GM18502 (cell line): ENCODE measurements around the gene PPP4R4.

Source experiments
- ATAC-seq: cut with Tn5 transposase; IDR thresholded peaks from one replicate; pipeline ENCODE4 v1.9.1; 2021; ENCODE audit warnings: mild to moderate bottlenecking; ENCODE audit not compliant: unreplicated experiment, poor library complexity

Gene PPP4R4, protein sequence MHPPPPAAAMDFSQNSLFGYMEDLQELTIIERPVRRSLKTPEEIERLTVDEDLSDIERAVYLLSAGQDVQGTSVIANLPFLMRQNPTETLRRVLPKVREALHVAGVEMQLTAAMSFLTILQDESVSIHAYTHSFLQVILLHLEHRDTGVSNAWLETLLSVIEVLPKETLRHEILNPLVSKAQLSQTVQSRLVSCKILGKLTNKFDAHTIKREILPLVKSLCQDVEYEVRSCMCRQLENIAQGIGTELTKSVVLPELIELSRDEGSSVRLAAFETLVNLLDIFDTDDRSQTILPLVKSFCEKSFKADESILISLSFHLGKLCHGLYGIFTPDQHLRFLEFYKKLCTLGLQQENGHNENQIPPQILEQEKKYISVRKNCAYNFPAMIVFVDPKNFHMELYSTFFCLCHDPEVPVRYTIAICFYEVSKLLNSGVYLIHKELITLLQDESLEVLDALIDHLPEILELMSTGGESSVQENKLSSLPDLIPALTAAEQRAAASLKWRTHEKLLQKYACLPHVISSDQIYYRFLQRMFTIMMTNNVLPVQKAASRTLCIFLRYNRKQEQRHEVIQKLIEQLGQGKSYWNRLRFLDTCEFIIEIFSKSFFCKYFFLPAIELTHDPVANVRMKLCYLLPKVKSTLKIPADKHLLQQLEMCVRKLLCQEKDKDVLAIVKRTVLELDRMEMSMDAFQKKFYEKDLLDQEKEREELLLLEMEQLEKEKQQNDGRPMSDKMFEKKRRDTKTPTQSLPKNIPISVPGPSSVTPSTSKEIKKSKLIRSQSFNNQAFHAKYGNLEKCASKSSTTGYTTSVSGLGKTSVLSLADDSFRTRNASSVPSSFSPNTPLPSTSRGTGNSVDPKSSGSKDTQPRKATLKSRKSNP

GRCh38 chr14:94173885-94174603, at the start of gene PPP4R4:
PPP4R4 (plus strand) TSS chr14:94174322; CDS start chr14:94174466, 144 bp downstream.
- ATAC-seq: peak; percentile 88

DNA sequence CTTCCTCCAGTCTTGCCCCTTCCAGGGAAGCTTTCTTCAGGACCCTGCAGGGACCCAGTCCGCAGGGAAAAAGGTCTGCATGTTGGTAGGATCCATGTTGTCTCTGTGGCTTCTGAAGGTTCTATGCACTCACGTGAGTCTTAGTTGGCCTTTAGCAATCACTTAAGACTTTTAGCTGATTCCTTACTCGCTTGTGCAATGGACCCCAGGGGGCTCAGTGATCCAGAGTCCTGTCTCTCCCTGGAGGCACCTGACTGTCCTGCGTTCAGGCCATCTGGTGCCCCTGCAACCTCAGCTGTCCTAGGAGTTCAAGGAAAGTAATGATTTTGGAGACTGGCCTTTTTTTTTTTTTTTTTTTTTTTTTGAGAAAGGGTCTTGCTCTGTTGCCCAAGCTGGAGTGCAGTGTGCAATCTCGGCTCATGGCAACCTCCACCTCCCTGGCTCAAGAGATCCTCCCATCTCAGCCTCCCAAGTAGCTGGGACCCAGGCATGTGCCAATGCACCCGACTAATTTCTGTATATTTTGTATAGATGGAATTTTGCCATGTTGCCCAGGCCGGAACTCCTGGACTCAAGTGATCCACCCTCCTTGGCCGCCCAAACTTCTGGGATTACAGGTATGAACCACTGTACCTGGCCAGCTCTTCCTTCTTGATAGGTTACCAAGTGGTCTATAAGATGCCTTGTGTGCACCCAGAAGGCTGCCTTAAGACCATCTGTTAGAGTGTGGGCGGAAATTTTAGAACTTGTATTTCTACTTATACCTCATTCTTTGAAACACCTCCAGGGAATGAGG, 49.3 kb upstream of the PPP4R4 start:
- no peak for ATAC-seq

DNA sequence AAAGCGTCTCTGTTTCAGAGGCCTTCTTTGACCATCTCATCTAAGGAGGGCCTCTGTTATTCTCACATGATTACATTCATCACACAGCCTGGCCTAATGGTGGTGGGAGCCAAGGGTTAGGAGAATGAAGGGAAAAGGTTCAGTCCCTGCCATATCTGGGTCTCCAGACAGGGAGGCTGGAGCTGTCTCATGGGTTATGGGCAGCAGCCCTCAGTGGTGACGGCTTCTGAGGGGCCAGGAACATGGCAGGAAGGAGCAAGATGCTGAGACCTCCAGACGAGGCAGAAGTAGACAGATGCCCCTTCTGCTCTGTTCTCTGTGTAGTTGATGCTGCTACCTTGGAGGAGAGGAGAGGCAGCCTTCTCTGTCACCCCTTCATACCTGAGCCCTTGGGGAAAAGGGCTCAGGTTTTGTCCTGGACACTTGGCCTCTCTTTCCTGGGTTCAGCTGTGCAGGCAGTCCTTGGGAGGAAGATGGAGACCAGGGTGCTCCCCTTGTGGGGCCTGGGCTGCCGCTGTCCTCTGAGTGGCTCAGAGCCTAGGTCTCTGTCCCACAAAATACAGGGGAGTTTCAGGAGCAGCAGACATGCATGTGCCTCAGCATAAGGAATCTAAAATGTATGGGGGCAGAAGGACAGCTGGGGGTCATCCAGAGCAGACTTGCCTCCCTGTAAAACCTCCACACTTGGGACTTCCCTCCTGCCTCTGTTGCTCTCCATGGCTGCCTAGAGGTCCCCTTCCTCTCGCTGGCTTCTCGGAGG, 48.3 kb upstream of the PPP4R4 start:
- no peak for ATAC-seq

- ATAC-seq: no peak
These were observed 47.8 kb upstream of the PPP4R4 start for GRCh38 chr14:94126419-94126677.

- ATAC-seq: no peak
These were observed 47.3 kb upstream of the PPP4R4 start for GRCh38 chr14:94126800-94127199.

- no peak for ATAC-seq
These were observed 46.8 kb upstream of the PPP4R4 start for GRCh38 chr14:94127330-94127729.

DNA sequence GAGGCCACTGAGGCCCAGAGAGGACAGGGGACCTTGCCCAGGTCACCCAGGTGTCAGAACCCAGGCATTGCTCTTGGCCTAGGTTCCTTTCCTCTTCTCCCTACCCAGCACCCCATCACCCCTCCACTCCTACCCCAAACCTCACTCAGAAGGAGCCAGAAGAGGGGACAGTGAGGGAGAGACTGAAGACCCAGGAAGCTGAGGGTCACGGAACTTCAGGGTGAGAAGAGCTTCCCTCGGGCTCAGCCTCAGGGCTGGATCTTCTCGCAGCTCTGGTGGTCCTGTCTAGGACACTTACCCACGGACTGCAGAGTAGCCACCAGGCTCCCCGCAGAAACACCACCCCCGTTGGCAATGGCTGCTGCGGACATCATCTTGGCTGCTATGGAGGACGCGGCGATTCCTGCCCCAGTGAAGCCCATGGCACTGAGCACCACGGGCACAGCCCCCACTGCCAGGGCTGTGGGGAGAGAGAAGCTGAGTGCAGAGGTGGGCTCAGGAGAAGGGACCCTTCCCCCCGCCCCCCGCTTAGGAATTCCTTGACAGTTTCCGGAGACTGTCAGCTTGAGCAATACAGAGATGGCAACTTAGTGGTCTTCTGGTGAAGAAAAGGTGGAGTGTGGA, 45.8 kb upstream of the PPP4R4 start:
- no peak for ATAC-seq

- ATAC-seq: peak; percentile 97
These were observed 44.9 kb upstream of the PPP4R4 start, which contains the start of gene IFI27L2 for GRCh38 chr14:94129111-94129757. IFI27L2 (minus strand) TSS chr14:94129604; CDS start chr14:94129564, 40 bp downstream.

DNA sequence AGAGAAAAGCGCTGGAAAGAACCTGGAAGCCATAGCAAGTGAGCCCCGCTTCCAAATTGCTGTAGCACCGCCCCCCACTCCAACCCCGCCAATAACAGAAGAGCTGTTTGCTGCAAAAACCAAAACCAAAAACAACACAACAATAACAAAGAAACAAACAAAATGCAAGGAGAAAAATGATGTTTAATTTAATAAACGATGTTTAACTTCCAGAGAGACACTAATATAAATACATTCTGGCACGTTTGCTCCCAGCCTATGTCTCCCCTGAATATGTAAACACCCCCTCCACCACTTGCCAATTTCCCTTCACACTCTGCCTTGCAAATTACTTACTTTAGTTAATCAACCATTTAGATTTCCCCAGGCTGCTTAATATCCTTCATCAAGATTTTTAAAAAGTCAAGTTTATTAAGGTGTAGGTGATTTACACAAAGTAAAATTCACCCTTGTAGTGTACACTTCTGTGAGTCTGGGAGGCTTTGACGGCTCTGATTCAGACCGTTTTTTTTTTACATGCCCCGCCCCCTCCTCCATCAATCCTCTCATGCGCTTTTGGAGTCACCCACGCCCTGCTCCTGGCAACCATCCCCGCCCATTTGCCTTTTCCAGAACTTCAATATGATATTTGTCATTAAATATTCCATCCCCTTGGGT, 44.2 kb upstream of the PPP4R4 start:
- ATAC-seq: no peak

DNA sequence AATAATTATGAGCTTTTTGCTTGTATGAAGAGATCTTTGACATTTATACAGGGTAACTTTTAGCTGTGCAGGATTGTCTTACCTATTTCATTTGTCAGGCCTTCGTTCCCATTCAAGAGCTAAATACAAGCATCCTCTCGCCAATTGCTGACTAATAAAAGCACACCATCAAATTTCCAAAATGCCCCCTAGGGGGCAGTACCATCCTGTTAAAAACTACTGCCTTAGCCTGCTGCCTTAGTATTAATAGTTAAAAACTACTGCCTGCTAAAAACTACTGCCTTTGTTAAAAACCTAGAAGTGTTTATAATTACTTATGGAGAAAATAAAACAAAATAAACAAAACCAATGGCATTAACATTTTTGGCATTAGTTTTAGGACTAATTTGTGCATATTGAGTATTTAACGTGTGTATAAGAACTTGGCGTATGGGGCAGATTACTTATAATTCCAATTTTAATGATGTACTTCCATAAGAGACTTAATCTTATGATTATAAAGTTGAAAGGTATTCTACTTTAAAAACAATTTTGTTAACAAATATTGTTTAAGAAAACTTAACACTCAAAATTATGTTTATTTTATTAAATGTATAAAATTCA, 41.7 kb upstream of the PPP4R4 start:
- peak; percentile 41 for ATAC-seq

DNA sequence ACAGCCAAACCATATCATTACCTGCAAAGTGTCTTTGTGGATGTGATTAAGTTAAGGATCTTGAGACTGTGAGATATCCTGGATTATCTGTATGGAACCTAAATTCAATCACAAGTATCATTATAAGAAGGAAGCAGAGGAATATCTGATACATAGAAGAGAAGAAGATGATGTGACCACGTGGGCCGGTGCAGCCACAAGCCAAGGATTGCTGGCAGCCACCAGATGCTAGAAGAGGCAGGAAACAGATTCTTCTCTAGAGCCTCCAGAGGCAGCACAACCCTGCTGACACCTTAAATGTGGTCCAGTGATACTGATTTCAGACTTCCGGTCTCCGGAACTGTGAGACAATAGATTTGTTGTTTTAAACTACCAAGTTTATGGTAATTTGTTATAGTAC, 38.6 kb upstream of the PPP4R4 start:
- ATAC-seq: no peak

DNA sequence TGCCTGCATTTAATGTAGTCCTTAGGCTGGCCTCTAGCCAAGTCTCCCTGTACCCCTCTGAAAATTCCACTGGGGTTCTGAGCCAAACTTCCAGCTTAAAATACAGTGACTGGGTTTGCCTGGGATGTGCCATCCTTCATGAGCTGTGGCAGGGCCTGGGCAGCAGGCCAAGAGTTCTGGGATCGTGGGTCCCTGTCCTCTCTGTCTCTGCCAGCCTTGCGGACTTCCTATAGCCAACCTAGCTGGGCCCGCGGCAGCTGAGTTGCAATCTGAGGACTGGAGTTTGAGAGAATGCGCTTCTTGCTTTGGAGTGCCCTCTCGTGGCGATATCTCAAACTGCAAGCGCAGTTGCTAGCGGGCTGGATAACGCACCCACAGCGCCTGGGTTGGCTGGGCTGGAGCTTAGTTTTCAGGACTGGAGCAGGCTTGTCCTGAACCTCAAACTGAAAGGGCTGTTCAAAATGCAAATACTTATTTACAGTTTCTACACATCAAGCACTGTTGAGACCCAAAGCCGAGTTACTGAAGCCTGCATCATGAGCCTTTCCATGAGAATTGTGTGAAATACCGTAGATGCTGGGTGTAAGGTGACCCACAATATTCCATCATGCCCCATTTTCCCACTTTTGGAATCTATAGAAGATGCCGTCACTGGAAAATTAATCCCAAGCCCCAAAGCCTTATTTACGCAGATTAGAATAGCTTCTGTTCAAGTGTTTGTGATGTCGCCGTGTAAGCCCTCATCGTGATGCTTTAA, 37.4 kb upstream of the PPP4R4 start:
- ATAC-seq: peak; percentile 83

- no peak for ATAC-seq
These were observed 35.9 kb upstream of the PPP4R4 start for GRCh38 chr14:94138251-94138650.

DNA sequence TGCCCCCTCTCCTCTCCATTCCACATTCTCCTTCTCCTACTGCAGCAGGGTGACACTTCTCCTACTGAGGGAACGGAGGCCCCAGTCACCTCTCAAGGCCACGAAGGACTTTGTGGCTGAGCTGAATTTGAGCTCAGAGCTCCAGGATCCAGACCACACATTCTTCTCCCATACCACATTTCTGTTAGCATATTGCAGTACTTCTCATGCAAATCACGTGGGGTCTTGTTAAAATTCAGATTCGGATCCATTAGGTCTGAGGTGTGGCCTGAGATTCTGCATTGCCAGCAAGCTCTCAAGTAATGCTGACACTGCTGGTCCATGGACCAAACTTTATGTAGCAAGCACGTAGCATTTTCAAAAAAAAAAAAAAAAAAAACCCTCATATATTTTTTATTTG, 35.1 kb upstream of the PPP4R4 start:
- no peak for ATAC-seq

- ATAC-seq: no peak
These were observed 34.7 kb upstream of the PPP4R4 start for GRCh38 chr14:94139421-94139820.

- ATAC-seq: no peak
These were observed 31.9 kb upstream of the PPP4R4 start for GRCh38 chr14:94142247-94142646.

- no peak for ATAC-seq
These were observed 31.3 kb upstream of the PPP4R4 start for GRCh38 chr14:94142836-94143235.
